Measurements from ENCODE around the gene RADIL.

The RADIL gene

DNA sequence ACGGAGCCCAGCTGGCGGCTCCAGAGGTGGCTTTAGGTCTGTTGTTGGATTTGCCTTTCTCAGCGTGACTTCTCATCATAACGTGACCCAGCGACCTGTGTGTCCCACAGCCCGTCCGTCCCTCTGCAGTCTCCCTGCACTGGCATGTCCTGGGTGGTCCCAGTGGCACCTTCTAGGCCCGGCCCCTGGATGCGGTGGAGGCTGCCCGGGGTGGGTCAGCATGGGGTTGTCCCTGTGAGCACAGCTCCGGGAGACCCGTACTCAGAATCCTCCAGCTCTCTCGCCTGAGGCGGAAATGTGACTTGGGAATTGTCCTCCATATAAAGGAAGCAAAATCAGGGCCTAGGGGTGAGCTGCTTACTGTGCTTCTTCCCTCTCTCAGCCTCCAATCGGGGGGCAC, 133.7 kb downstream of the RADIL start:
- TF ChIP-seq, protein P1, sequence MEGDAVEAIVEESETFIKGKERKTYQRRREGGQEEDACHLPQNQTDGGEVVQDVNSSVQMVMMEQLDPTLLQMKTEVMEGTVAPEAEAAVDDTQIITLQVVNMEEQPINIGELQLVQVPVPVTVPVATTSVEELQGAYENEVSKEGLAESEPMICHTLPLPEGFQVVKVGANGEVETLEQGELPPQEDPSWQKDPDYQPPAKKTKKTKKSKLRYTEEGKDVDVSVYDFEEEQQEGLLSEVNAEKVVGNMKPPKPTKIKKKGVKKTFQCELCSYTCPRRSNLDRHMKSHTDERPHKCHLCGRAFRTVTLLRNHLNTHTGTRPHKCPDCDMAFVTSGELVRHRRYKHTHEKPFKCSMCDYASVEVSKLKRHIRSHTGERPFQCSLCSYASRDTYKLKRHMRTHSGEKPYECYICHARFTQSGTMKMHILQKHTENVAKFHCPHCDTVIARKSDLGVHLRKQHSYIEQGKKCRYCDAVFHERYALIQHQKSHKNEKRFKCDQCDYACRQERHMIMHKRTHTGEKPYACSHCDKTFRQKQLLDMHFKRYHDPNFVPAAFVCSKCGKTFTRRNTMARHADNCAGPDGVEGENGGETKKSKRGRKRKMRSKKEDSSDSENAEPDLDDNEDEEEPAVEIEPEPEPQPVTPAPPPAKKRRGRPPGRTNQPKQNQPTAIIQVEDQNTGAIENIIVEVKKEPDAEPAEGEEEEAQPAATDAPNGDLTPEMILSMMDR (IDR thresholded peaks at IDR 0.05; ENCODE audit: low read length, missing control alignments): no peak
- no peak overlapping the region for H3K4me3 ChIP-seq (replicated peaks; ENCODE audit: low read depth, low read length)

DNA sequence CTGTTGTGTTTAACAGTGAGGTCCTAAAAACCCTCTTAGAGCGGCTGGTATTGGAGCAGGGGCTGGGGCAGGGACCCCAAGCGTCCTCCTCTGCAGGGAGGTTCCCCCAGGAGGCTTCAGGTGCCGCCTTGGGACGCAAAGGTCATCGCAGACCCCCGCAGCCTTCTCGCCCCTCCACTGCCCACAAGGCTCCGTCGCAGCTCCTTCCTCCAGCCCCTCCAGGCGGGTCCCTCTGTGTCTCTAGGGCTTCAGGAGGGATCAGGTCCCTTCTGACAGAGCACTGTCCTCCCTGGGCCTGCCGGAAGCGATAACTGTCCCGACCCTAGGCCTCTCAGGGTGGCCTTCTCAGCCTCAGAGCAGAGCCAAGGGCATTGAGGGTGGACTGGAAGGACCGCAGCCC, 134.2 kb downstream of the RADIL start:
- no peak for DNase-seq (ENCODE audit: low read depth)
- TF ChIP-seq, protein P1 (IDR thresholded peaks at IDR 0.05; ENCODE audit: low read length, missing control alignments): no peak
- H3K4me3 ChIP-seq (replicated peaks; ENCODE audit: low read depth, low read length): no peak overlapping the region

More for the DNA sequence above, 133.7 kb downstream of the RADIL start:
- no peak for DNase-seq (ENCODE audit: low read depth)
